ENCODE measurements around the gene CDK5RAP2.

DNA sequence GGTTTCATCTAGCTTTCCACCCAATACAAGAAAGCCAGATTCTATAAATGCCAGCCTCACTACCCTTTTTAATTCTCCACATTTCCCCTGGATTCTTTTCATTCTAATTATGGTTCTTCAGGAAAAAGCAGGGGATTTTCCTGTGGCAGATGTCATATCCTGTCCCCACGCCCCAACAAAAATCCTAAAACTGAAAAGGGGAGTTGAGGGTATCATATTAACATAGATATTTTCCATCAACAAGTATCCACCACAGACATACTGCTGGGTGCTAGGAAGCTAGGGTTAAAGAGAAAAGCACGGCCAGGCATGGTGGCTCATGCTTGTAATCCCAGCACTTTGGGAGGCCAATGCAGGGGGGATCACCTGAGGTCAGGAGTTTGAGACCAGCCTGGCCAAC is 38.0 kb downstream of the CDK5RAP2 start:
- TF ChIP-seq, protein P1, sequence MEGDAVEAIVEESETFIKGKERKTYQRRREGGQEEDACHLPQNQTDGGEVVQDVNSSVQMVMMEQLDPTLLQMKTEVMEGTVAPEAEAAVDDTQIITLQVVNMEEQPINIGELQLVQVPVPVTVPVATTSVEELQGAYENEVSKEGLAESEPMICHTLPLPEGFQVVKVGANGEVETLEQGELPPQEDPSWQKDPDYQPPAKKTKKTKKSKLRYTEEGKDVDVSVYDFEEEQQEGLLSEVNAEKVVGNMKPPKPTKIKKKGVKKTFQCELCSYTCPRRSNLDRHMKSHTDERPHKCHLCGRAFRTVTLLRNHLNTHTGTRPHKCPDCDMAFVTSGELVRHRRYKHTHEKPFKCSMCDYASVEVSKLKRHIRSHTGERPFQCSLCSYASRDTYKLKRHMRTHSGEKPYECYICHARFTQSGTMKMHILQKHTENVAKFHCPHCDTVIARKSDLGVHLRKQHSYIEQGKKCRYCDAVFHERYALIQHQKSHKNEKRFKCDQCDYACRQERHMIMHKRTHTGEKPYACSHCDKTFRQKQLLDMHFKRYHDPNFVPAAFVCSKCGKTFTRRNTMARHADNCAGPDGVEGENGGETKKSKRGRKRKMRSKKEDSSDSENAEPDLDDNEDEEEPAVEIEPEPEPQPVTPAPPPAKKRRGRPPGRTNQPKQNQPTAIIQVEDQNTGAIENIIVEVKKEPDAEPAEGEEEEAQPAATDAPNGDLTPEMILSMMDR (conservative IDR thresholded peaks at IDR 0.05 in 1 of 2, IDR thresholded peaks at IDR 0.05 in 1 of 2; ENCODE audit: low read depth in 1 of 2, low read length in 2 of 2), result no peak
- no peak for TF ChIP-seq EZH2 (IDR thresholded peaks at IDR 0.05; ENCODE audit: low read length, missing control alignments)

Data from fibroblast of lung (primary cell).